Measurements from ENCODE around the gene MANEAL. TPM values are rescaled to one million over a fixed set of nuclear protein-coding genes. Genes with fewer than 3 reads are reported as not detected.

Gene MANEAL
- total and polyA plus RNA-seq, 2 of the 13 experiments (the other 11 are each of a cell fraction or from before 2014, with no cell fraction given), result 20.8 to 26.4 TPM

DNA sequence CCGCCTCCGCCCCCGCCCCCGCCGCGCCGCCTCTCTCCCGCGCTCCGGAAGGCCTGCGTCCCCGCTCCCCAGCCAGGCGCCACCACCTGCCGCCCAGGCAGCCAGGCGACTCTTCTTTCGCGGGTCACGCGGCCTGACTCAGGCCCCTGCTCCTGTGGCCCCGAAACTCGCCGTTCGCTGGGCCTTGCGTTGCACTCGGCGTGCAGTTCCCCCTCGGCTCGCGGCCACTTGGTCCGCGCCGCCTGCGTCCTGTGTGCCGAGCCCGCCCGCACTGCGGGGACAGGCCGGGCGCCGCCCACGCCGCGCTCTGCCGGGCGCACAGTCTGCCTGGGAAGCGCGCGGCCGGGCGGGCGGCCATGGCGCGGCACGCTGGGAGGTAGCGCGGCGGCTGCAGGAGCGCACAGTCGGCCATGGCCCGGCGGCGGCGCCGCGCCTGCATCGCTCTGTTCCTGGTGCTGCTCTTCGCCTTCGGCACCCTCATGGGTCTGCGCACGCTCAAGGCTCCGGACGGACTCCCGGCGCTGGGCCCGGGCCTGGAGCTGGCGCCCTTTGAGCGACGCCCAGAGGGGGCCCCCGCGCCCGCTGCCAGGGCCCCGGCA is at the start of gene MANEAL (continued):
- TF ChIP-seq, protein P1, sequence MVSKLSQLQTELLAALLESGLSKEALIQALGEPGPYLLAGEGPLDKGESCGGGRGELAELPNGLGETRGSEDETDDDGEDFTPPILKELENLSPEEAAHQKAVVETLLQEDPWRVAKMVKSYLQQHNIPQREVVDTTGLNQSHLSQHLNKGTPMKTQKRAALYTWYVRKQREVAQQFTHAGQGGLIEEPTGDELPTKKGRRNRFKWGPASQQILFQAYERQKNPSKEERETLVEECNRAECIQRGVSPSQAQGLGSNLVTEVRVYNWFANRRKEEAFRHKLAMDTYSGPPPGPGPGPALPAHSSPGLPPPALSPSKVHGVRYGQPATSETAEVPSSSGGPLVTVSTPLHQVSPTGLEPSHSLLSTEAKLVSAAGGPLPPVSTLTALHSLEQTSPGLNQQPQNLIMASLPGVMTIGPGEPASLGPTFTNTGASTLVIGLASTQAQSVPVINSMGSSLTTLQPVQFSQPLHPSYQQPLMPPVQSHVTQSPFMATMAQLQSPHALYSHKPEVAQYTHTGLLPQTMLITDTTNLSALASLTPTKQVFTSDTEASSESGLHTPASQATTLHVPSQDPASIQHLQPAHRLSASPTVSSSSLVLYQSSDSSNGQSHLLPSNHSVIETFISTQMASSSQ (IDR thresholded peaks at IDR 0.05; ENCODE audit: low read depth), result no peak
- TF ChIP-seq, protein P1 (CRISPR knock-in tag; IDR thresholded peaks at IDR 0.05; ENCODE audit: borderline replicate concordance), result no peak
- TF ChIP-seq REPIN1 (CRISPR knock-in tag; IDR thresholded peaks at IDR 0.05; ENCODE audit: borderline replicate concordance, low read depth), result no peak
- TF ChIP-seq FOXJ3 (CRISPR knock-in tag; IDR thresholded peaks at IDR 0.05; ENCODE audit: borderline replicate concordance), result no peak
- TF ChIP-seq SIN3A (IDR thresholded peaks at IDR 0.05; ENCODE audit: borderline replicate concordance, low read depth, low read length), result no peak
- TF ChIP-seq ZSCAN25 (CRISPR knock-in tag; IDR thresholded peaks at IDR 0.05), result peak; percentile 57
- no peak for TF ChIP-seq RAD51 (IDR thresholded peaks at IDR 0.05; ENCODE audit: borderline replicate concordance)
- TF ChIP-seq CERS6 (CRISPR knock-in tag; IDR thresholded peaks at IDR 0.05), result 0 out of 2 replicates have a peak, but pooled peaks have one; percentile 15
- no peak for TF ChIP-seq HMGA1 (CRISPR knock-in tag; conservative IDR thresholded peaks at IDR 0.05)
- no peak for TF ChIP-seq GTF3A (CRISPR knock-in tag; conservative IDR thresholded peaks at IDR 0.05)
- TF ChIP-seq SRF (IDR thresholded peaks at IDR 0.05; ENCODE audit: low read depth, low read length), result no peak
- TF ChIP-seq TARDBP (CRISPR knock-in tag; IDR thresholded peaks at IDR 0.05), result 0 out of 2 replicates have a peak, but pooled peaks have one; percentile 11
- TF ChIP-seq ZFP36L1 (CRISPR knock-in tag; IDR thresholded peaks at IDR 0.05), result no peak
- no peak for TF ChIP-seq ZNF7 (CRISPR knock-in tag; IDR thresholded peaks at IDR 0.05)
- TF ChIP-seq IRF9 (CRISPR knock-in tag; IDR thresholded peaks at IDR 0.05; ENCODE audit: borderline replicate concordance), result no peak
- no peak for TF ChIP-seq ZNF24 (IDR thresholded peaks at IDR 0.05)
- no peak for TF ChIP-seq DDIT3 (CRISPR knock-in tag; IDR thresholded peaks at IDR 0.05)
- no peak for TF ChIP-seq KMT2B (CRISPR knock-in tag; IDR thresholded peaks at IDR 0.05)
- no peak for TF ChIP-seq SOX5 (CRISPR knock-in tag; IDR thresholded peaks at IDR 0.05; ENCODE audit: borderline replicate concordance)

Measured in HepG2 (cell line).